CD4-positive, alpha-beta T cell treated with Interleukin-12 subunit alpha and Interleukin-12 subunit beta, for 1 hour (primary cell): ENCODE results near the gene PKHD1.

Experiments used
- DNase-seq: peaks from one replicate; pipeline ENCODE4 v3.0.0-alpha.2; 2020

The PKHD1 gene

GRCh38 chr6:52102405-52102804 is 15.0 kb upstream of the PKHD1 start:
- no peak for DNase-seq

GRCh38 chr6:52098721-52099120 is 11.3 kb upstream of the PKHD1 start:
- no peak for DNase-seq

DNA sequence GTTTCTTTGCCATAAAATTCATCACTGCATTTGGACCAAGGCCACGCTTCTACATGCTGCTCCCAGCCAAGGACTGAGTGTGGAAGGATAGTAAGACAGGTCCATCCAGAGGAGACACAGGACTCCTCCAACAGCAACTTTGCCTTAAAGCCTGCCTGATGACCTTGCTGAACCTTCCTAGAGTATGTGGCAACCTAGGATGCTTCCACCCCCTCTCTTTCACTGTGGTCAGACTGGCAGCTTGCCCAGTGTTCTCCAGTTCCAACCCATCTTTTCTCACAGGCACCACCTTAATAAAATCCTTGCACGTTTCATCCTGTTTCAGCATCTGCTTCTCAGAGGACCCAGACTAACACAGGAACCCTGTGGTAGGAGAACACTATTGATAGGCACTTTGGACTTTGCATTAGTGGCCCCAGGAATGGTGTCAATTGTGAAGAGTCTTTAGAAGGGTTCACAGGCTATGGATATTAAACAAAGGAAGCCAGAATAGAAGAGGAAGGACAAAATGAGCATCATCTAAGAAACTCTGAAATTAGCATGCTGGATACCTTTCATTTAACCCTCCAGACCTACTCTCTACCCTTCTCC is 2.4 kb upstream of the PKHD1 start:
- no peak for DNase-seq

DNA sequence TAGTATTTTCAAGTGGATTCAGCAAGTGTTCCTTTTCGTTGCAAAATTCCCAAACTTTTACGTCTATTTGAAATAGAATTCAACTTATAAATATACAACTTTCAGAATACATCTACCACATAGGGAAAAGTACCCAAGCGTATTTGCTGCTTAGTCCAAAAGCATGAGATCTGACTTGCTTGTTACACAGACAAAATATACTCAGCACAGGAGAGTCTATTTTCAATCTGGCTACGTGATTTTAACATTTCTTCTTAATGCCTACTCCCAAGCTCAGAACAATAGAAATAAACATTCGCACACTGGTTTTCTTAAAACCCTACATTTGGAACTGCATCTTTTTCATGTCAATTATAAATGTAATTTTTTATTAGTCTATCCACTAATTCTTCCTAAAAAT is 672 bp downstream of the PKHD1 start:
- no peak for DNase-seq

DNA sequence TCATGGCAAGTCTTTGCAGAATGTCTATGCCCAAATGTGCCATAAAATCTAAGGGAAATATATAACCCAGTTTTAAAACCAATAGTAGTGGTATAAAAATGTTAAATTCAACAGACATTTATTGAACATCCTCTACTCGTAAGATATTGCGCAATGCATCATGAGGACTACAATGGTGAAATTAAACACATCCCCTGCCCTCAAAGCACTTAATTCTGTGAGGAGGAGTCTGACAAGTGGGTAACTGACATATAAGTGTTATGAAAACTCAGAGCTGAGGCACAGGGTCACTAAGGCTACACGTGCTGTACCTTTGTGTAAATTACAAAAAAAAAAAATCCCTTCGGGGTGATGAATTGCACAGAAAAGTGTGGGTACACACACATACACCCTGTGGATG is 6.2 kb downstream of the PKHD1 start:
- DNase-seq, result no peak

GRCh38 chr6:52077961-52078625 is 9.3 kb downstream of the PKHD1 start:
- DNase-seq, result no peak

DNA sequence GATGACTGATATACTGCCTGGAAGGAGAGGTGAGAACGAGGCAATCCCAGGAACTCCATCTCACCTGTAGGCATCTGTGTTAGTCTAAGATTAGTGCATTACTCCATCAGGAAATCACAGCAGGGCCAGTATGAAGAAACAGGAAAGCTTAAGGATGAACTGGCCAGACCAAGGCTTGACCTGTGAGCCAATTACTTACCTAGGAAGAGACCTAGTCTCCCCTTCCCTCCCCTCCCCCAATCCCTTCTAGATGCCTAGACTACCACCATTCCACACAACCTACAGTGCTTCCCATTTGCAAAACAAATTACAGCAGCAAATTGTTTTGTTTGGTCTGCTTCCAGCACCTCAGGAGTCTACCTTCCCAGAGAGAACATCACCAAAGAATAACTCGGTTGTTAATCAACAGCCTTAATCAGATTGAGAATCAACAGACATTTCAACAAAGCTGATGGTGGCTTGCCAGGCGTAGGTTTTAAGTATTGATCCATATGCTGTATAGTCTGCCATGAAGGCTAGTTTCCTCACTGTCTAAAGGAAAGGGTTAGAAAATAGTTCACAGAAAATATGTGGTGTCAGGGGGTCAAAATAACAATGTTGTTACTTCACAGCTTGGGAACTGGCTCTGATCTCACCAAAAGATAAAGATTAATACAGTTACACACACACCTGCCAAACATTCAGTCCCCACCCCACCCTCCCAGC is 10.1 kb downstream of the PKHD1 start:
- no peak for DNase-seq

GRCh38 chr6:52076791-52077179 is 10.6 kb downstream of the PKHD1 start:
- no peak for DNase-seq

GRCh38 chr6:52074716-52075115 is 12.7 kb downstream of the PKHD1 start:
- no peak for DNase-seq

GRCh38 chr6:52074155-52074554 is 13.3 kb downstream of the PKHD1 start:
- DNase-seq, result no peak

DNA sequence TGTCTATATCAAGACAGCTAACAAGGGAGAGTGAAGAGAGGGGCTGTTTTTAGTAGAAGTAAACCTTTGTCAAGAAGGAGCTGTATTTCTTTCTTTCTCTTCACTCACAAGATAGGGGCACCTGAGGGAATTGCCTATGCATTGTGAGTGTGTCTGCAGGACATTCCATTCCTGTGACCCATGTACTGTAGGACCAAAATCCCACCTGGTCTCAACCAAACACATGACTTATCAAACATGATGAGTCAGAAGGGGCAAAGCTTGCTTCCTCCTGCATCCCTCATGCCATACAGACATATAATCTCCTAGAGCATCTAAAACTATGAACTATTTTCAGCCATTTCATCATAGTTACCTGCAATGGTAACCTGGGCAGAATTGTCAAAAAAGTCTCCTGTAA is 21.8 kb downstream of the PKHD1 start:
- DNase-seq, result no peak

DNA sequence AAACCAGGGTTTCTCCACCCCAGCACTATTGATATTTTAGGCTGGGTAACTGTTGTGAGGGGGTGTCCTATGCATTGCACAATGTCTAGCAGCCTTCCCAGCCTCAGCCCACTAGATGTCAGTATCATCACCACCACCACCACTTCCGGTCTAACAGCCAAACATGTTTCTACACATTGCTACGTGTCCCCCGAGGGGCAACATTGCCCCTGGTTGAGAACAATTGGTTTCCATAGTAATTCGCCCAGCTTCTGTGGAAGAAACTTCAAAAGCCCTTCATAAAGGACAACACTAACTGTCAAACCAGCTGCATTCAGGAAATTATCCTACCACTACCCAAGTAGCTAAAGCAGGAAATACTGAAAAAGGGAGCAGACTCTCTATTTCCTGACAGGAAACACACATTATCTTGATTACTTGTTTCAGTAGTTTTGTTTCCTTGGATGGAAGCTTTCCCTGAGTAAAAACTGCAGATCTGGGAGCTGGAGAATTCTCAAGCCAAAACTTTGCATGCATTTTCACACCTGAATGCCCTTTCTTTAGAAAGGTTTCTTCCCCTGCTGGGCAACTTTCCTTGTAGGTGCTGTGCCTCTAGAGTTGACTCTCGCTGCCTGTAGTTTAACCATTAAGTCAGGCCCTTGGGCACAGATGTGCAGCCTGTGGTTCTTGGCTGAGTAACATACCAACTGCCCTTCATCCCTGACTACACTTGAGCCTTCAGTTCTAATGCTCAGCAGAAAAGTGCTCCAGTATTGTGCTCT is 23.6 kb downstream of the PKHD1 start:
- peak; percentile 67 for DNase-seq

GRCh38 chr6:52061481-52061880 is 25.9 kb downstream of the PKHD1 start:
- no peak for DNase-seq

- no peak for DNase-seq
Observed at GRCh38 chr6:52059821-52060220, 27.6 kb downstream of the PKHD1 start.

DNA sequence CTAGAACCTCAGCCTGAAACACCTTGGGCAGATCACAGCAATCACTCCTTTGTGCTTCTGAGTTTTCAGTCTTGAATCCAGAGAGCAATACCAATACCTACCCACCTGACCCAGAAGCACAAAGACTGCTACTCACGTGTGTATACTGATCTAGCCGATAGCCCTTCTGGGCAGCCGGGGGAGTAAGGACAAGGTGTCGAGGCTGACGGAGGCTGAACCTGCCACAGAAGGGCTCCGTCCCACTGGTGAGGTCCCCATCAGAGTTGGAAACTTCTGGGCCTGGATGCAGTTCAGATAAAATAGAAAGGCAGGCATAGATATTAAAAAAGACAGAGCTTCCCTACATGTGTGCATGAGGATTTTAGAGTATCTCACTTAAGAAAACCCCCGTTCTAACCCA is 32.0 kb downstream of the PKHD1 start:
- no peak for DNase-seq

DNA sequence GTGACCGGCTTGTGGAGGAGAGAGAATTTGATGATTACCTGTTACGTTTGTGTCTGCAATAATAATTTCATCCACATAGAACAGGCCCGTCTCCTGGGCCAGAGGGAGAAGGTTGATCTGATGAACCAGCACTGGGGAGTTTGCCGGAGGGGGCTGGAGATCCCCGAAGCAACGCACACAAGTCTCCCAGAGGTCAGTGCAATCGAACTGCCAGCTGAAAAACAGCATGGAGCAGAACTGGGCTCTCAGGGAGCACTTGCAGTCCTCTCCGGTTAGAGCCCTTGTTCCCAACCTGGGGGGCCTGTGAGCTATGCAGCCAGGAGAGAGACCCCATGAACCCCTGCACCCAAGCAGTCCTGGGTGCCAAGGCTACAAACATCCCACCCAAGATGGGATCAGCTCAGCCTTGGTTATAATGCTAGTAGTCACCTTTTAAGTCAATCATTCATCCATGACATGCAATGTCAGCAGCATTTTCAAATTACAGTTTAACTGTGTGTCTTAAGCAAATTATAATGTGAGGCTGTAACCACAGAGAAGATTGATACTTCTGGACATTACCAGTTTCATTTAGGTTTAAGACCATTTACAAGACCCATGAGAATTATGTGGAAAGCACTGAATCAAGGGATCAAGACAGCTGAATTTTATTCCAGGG is 34.2 kb downstream of the PKHD1 start:
- no peak for DNase-seq

GRCh38 chr6:52050051-52050405 is 37.4 kb downstream of the PKHD1 start:
- DNase-seq, result no peak

DNA sequence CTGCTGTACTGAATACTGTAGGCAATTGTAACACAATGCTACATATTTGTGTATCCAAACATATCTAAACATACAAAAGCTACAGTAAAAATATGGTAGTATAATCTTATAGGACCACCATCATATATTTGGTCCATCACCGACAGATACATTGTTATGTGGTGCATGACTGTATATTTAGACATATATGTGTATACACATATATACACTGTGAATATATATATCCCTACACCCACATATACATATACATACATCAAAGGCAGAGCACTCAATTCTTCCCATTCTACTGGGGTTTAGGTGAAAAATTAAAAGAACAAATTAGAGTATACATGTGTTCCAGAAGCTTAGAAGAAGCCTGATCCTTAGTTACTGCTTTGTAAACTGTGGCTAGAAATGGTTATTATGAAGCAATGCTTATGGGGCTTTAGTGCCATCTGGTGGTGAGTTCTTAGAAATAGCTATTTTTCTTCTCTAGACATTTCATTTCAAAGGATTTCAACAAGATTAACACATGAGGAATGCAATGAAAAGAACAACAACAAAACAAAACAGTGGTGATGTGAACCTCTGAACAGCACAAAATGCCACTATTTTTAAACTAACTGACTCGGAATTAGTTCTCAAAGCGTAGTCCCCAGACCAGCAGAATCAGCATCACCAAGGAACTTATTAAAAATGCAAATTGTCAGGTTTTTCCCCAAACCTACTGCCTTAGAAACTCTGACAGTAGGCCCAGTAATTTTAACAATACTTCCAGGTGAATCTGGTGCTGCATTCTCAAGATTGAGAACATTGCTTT is 38.0 kb downstream of the PKHD1 start:
- peak; percentile 28 for DNase-seq

GRCh38 chr6:52046456-52046855 is 41.0 kb downstream of the PKHD1 start:
- DNase-seq, result no peak

- DNase-seq, result no peak
Observed at GRCh38 chr6:52045481-52045880, 41.9 kb downstream of the PKHD1 start.

GRCh38 chr6:52045033-52045432 is 42.4 kb downstream of the PKHD1 start:
- no peak for DNase-seq

DNA sequence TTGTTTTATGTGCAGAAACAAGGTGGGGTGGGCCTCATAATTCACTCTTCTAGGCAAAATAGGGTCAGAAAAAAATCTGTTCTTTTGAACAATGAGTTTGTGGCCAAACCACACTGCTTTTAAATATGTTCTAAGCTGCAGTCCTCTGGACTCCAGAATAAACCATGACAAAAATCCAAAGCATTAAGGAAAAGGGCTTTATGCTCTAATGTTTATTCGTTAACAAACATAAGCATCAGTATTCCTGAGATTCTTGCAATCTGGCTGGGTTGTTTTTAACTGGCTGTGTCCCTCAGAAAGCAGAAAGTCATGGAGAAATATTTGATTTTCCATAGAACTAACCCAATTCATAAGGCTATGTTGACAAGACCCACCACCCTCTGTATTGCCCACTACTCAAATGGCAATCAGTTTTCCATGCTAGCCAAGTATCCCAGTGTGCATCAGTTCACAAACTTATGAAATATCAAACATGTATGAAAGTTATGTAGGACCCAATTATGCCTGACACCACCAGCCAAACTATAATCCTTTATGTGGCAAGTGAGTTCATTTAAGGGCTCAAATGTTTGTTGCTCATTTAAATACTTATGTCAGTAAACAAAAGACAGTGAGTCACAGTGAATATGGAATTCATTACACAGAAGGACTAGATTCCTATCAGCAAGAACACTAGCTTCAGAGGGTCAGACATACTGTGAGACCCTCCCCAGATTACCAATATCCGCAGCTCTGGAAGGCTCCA is 45.1 kb downstream of the PKHD1 start:
- DNase-seq, result no peak
